ENCODE results near the gene ZCCHC4. TPM values are rescaled to one million over a fixed set of nuclear protein-coding genes. Genes with fewer than 3 reads are reported as not detected.

The ZCCHC4 gene, protein sequence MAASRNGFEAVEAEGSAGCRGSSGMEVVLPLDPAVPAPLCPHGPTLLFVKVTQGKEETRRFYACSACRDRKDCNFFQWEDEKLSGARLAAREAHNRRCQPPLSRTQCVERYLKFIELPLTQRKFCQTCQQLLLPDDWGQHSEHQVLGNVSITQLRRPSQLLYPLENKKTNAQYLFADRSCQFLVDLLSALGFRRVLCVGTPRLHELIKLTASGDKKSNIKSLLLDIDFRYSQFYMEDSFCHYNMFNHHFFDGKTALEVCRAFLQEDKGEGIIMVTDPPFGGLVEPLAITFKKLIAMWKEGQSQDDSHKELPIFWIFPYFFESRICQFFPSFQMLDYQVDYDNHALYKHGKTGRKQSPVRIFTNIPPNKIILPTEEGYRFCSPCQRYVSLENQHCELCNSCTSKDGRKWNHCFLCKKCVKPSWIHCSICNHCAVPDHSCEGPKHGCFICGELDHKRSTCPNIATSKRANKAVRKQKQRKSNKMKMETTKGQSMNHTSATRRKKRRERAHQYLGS
- 9.0 TPM for total RNA-seq (ENCODE audit: unreplicated experiment)
- long read RNA-seq, partial matches to known transcripts, result 2 of 4 reads
- long read RNA-seq, other reads (novel, unspliced or antisense), result 2 of 4 reads

DNA sequence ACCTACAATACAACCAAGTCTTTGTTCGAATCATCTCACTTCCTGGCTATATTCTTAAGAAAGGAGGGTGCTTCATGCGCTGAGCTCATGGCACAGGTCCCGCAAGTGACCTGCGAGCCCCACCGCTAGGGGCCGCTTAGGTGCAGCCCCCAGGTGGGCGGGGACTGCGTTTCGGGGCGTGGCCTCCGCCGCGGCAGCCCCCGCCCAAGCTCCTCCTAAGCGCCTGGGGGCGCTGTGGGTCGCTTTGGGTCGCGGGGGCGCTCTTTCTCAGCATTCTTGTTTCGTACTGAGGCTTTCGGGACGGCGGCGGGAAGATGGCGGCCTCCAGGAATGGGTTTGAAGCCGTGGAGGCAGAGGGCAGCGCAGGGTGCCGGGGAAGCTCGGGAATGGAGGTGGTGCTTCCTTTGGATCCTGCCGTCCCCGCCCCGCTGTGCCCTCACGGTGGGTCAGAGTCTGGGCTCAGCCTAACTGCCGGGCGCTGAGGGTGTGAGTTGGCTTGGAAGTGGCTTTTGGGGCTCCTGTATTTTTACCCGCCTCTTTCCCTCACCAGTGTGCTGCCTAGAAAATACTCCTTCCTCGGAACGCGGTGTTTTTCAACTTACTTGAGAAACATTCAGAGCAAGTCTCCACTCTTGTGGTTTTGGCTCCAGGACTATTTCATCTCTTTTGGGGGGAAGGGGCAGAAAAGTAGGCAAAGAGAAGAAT lies at the start of gene ZCCHC4:
ZCCHC4 (plus strand) TSS at position 279 of the 705 bp plus-strand sequence; CDS start at position 315, 36 bp downstream.
- Mint-ChIP-seq H3K9me3 (ENCODE audit: unreplicated experiment) (no peaks in the 10 kb centered on the region), H3K36me3 (ENCODE audit: low read depth, unreplicated experiment) (no peaks in the 10 kb centered on the region), H3K4me3 (ENCODE audit: unreplicated experiment) (peak within 1 kb of the TSS; percentile 96), H3K27ac (ENCODE audit: unreplicated experiment) (peak within 1 kb of the TSS; percentile 82), H3K4me1 (ENCODE audit: unreplicated experiment) (peaks cover 5% of the 10 kb centered on the region), H3K27me3 (ENCODE audit: unreplicated experiment) (no peaks in the 10 kb centered on the region)
- TF ChIP-seq, protein P1, sequence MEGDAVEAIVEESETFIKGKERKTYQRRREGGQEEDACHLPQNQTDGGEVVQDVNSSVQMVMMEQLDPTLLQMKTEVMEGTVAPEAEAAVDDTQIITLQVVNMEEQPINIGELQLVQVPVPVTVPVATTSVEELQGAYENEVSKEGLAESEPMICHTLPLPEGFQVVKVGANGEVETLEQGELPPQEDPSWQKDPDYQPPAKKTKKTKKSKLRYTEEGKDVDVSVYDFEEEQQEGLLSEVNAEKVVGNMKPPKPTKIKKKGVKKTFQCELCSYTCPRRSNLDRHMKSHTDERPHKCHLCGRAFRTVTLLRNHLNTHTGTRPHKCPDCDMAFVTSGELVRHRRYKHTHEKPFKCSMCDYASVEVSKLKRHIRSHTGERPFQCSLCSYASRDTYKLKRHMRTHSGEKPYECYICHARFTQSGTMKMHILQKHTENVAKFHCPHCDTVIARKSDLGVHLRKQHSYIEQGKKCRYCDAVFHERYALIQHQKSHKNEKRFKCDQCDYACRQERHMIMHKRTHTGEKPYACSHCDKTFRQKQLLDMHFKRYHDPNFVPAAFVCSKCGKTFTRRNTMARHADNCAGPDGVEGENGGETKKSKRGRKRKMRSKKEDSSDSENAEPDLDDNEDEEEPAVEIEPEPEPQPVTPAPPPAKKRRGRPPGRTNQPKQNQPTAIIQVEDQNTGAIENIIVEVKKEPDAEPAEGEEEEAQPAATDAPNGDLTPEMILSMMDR (IDR thresholded peaks at IDR 0.05; ENCODE audit: unreplicated experiment), result peak; percentile 94
- DNase-seq (ENCODE audit: low spot score), result peak; percentile 93

DNA sequence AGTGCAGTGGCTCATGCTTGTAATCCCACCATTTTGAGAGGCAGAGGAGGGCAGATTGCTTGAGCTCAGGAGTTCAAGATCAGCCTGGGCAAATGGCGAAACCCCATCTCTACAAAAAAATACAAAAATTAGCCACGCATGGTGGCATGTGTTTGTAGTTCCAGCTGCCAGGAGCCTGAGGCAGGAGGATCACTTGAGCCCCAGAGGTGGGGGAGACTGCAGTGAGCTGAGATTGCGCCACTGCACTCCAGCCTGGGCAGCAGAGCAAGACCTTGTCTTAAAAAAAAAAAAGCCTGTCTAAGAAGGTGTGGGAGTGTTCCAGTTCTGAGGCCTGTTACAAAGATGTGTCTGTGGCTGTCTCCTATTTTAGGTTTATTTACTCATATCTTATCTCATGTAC lies 40.7 kb upstream of the ZCCHC4 start:
- Mint-ChIP-seq H3K9me3 (ENCODE audit: unreplicated experiment) (no peaks in the 10 kb centered on the region), H3K4me1 (ENCODE audit: unreplicated experiment) (no peaks in the 10 kb centered on the region), H3K27me3 (ENCODE audit: unreplicated experiment) (no peaks in the 10 kb centered on the region), H3K27ac (ENCODE audit: unreplicated experiment) (no peak overlapping the region), H3K4me3 (ENCODE audit: unreplicated experiment) (no peak overlapping the region), H3K36me3 (ENCODE audit: low read depth, unreplicated experiment) (no peaks in the 10 kb centered on the region)
- TF ChIP-seq, protein P1 (IDR thresholded peaks at IDR 0.05; ENCODE audit: unreplicated experiment), result no peak
- DNase-seq (ENCODE audit: low spot score), result no peak

DNA sequence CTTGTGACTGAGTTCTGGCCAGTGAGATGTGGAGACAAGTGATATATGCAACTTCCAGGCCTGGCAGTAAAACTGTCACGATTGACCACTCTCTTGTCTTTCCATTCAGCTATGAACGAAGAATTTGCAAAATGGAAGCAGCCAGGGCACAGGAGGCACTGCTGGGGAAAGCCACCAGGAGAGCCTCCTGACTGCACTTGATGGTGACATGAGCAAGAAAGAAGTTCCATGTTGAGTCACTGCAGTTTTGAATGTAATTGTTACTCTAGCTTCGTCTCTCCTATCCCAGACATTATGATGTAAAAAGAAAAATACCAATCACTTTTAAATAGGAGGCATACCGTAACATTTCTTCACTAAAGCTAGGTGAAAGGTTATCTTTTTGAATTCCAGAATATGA lies 32.4 kb upstream of the ZCCHC4 start:
- Mint-ChIP-seq H3K36me3 (ENCODE audit: low read depth, unreplicated experiment) (no peaks in the 10 kb centered on the region), H3K27me3 (ENCODE audit: unreplicated experiment) (peaks cover 3% of the 10 kb centered on the region), H3K9me3 (ENCODE audit: unreplicated experiment) (no peaks in the 10 kb centered on the region), H3K4me1 (ENCODE audit: unreplicated experiment) (no peaks in the 10 kb centered on the region), H3K4me3 (ENCODE audit: unreplicated experiment) (no peak overlapping the region), H3K27ac (ENCODE audit: unreplicated experiment) (no peak overlapping the region)
- TF ChIP-seq, protein P1 (IDR thresholded peaks at IDR 0.05; ENCODE audit: unreplicated experiment), result no peak
- DNase-seq (ENCODE audit: low spot score), result no peak

DNA sequence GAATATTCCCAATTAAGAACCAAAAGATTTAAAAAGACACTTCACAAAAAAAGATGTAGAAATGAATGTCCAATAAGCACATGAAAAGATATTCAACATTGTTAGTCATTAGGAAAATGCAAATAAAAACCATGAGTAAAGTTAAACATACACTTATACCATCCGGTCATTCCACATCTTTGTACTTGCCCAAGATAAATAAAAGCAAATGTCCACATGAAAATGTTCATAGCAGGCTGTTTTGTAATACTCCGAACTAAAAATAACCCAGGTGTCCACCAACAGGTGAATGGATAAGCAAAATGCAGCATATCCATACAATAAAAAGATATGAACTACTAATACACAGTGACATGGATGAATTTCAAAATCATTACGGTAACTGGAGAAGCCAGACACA lies 28.6 kb upstream of the ZCCHC4 start:
- no peak for DNase-seq (ENCODE audit: low spot score)
- Mint-ChIP-seq H3K36me3 (ENCODE audit: low read depth, unreplicated experiment) (no peaks in the 10 kb centered on the region), H3K27ac (ENCODE audit: unreplicated experiment) (no peak overlapping the region), H3K27me3 (ENCODE audit: unreplicated experiment) (peaks cover 3% of the 10 kb centered on the region), H3K9me3 (ENCODE audit: unreplicated experiment) (no peaks in the 10 kb centered on the region), H3K4me1 (ENCODE audit: unreplicated experiment) (no peaks in the 10 kb centered on the region), H3K4me3 (ENCODE audit: unreplicated experiment) (no peak overlapping the region)
- TF ChIP-seq, protein P1 (IDR thresholded peaks at IDR 0.05; ENCODE audit: unreplicated experiment), result no peak
